Mucosa of rectum (tissue), 2 donors: Measurements from ENCODE around the gene SDHC.

Experiments used
- H3K27ac ChIP-seq, 2 donors: one replicate each; pipeline ENCODE4 v1.7.0; 2013; ENCODE audit warnings: inconsistent platforms in 2 of 2, low read depth in 2 of 2, low read length in 2 of 2
- H3K27me3 ChIP-seq, 2 donors: one replicate each; pipeline ENCODE4 v1.7.0; 2013; ENCODE audit warnings: low read length in 2 of 2; ENCODE audit not compliant: control insufficient read depth in 2 of 2, insufficient read depth in 2 of 2
- H3K36me3 ChIP-seq, 2 donors: one replicate each; pipeline ENCODE4 v1.7.0; 2013; ENCODE audit warnings: low read length in 2 of 2; ENCODE audit not compliant: control insufficient read depth in 2 of 2, insufficient read depth in 2 of 2
- H3K4me1 ChIP-seq, 2 donors: one replicate each; pipeline ENCODE4 v1.7.0; 2013; ENCODE audit warnings: low read length in 2 of 2, mild to moderate bottlenecking in 1 of 2; ENCODE audit not compliant: control insufficient read depth in 2 of 2, insufficient read depth in 2 of 2
- H3K4me3 ChIP-seq, 2 donors: one replicate each; pipeline ENCODE4 v1.7.0; 2013; ENCODE audit warnings: low read length in 2 of 2
- H3K9ac ChIP-seq, 2 donors: one replicate each; pipeline ENCODE4 v1.7.0; 2013; ENCODE audit warnings: low read length in 2 of 2, low read depth in 1 of 2, mild to moderate bottlenecking in 1 of 2
- H3K9me3 ChIP-seq, 2 donors: one replicate each; pipeline ENCODE4 v1.7.0; 2013; ENCODE audit warnings: low read length in 2 of 2; ENCODE audit not compliant: control insufficient read depth in 2 of 2
- donor health status: healthy.
- donor health status: Normal muscosa, but diverticular disease.

SDHC gene

GRCh38 chr1:161287482-161288054 is 26.6 kb upstream of the SDHC start:
- no peak overlapping the region for H3K27ac ChIP-seq
- no peaks in the 10 kb centered on the region for H3K4me1 ChIP-seq
- no peaks in the 10 kb centered on the region for H3K9me3 ChIP-seq
- H3K27me3 ChIP-seq, result no peaks in the 10 kb centered on the region
- no peak overlapping the region for H3K4me3 ChIP-seq
- H3K36me3 ChIP-seq, result no peaks in the 10 kb centered on the region
- no peak overlapping the region for H3K9ac ChIP-seq

GRCh38 chr1:161290779-161291178 is 23.4 kb upstream of the SDHC start:
- H3K9ac ChIP-seq, result no peak overlapping the region

GRCh38 chr1:161297415-161297814 is 16.8 kb upstream of the SDHC start:
- Histone ChIP-seq H3K4me1 (no peaks in the 10 kb centered on the region), H3K27me3 (no peaks in the 10 kb centered on the region), H3K9ac (no peak overlapping the region), H3K9me3 (no peaks in the 10 kb centered on the region), H3K36me3 (no peaks in the 10 kb centered on the region), H3K27ac (no peak overlapping the region), H3K4me3 (no peak overlapping the region)

More at GRCh38 chr1:161290779-161291178, 23.4 kb upstream of the SDHC start:
- Histone ChIP-seq H3K9me3 (no peaks in the 10 kb centered on the region), H3K27me3 (no peaks in the 10 kb centered on the region), H3K36me3 (no peaks in the 10 kb centered on the region), H3K4me1 (no peaks in the 10 kb centered on the region), H3K4me3 (no peak overlapping the region), H3K27ac (no peak overlapping the region)

GRCh38 chr1:161298116-161298515 is 16.1 kb upstream of the SDHC start:
- no peak overlapping the region for H3K27ac ChIP-seq
- H3K4me3 ChIP-seq, result no peak overlapping the region
- H3K27me3 ChIP-seq, result no peaks in the 10 kb centered on the region
- no peaks in the 10 kb centered on the region for H3K4me1 ChIP-seq
- H3K36me3 ChIP-seq, result no peaks in the 10 kb centered on the region
- H3K9me3 ChIP-seq, result no peaks in the 10 kb centered on the region
- H3K9ac ChIP-seq, result no peak overlapping the region

GRCh38 chr1:161299347-161299746 is 14.8 kb upstream of the SDHC start:
- Histone ChIP-seq H3K36me3 (no peaks in the 10 kb centered on the region), H3K27ac (no peak overlapping the region), H3K9ac (no peak overlapping the region), H3K4me1 (no peaks in the 10 kb centered on the region), H3K4me3 (no peak overlapping the region), H3K27me3 (no peaks in the 10 kb centered on the region), H3K9me3 (no peaks in the 10 kb centered on the region)

- Histone ChIP-seq H3K36me3 (no peaks in the 10 kb centered on the region), H3K27me3 (no peaks in the 10 kb centered on the region), H3K4me3 (no peak overlapping the region), H3K9ac (no peak overlapping the region), H3K4me1 (peaks cover 7 to 8% of the 10 kb centered on the region in 2 donors), H3K27ac (no peak overlapping the region), H3K9me3 (no peaks in the 10 kb centered on the region)
Measured at GRCh38 chr1:161300478-161300877, 13.7 kb upstream of the SDHC start.

- no peaks in the 10 kb centered on the region for H3K9me3 ChIP-seq
- peaks cover 11 to 12% of the 10 kb centered on the region in 2 donors for H3K4me1 ChIP-seq
- no peaks in the 10 kb centered on the region for H3K36me3 ChIP-seq
- peak overlapping the region; percentile 6 to 77 for H3K9ac ChIP-seq
- H3K27me3 ChIP-seq, result peaks cover 0 to under 1% of the 10 kb centered on the region in 2 donors
- peak overlapping the region in 1 of 2 donors; percentile 52 for H3K27ac ChIP-seq
- peak overlapping the region; percentile 85 to 86 for H3K4me3 ChIP-seq
Measured at GRCh38 chr1:161304927-161305866, 9.0 kb upstream of the SDHC start.

GRCh38 chr1:161305867-161306519 is 8.2 kb upstream of the SDHC start:
- H3K9me3 ChIP-seq, result no peaks in the 10 kb centered on the region
- peak overlapping the region; percentile 77 to 82 for H3K9ac ChIP-seq
- peaks cover 0 to 5% of the 10 kb centered on the region in 2 donors for H3K27me3 ChIP-seq
- H3K4me1 ChIP-seq, result peaks cover 11 to 12% of the 10 kb centered on the region in 2 donors
- no peaks in the 10 kb centered on the region for H3K36me3 ChIP-seq
- H3K4me3 ChIP-seq, result peak overlapping the region; percentile 85 to 86
- peak overlapping the region; percentile 28 to 56 for H3K27ac ChIP-seq

- Histone ChIP-seq H3K9ac (no peak overlapping the region), H3K36me3 (no peaks in the 10 kb centered on the region), H3K27ac (peak overlapping the region in 1 of 2 donors; percentile 32)
Measured at GRCh38 chr1:161307230-161307768, 6.9 kb upstream of the SDHC start.

More at GRCh38 chr1:161307230-161307768, 6.9 kb upstream of the SDHC start:
- no peaks in the 10 kb centered on the region for H3K9me3 ChIP-seq
- peaks cover 0 to 5% of the 10 kb centered on the region in 2 donors for H3K27me3 ChIP-seq
- no peak overlapping the region for H3K4me3 ChIP-seq
- H3K4me1 ChIP-seq, result peaks cover 11 to 12% of the 10 kb centered on the region in 2 donors
